AG10803 (cell line): ENCODE results near the gene PCBP2.

Experiments
- DNase-seq: peaks from one replicate; pipeline ENCODE4 v3.0.0; 2010; ENCODE audit warnings: low read depth
- H3K4me3 ChIP-seq: 2 replicates; pipeline ENCODE4 v1.5.1; 2011; ENCODE audit warnings: mild to moderate bottlenecking, low read length, control low read depth
- TF ChIP-seq, protein P1 (sequence below): conservative IDR thresholded peaks from 2 replicates; pipeline ENCODE4 v1.5.1; 2011; ENCODE audit warnings: mild to moderate bottlenecking, low read length, control low read depth, inconsistent platforms

The PCBP2 gene

GRCh38 chr12:53483225-53483978, 31.5 kb downstream of the PCBP2 start:
- no peak for DNase-seq
- H3K4me3 ChIP-seq = no peak overlapping the region
- TF ChIP-seq, protein P1, sequence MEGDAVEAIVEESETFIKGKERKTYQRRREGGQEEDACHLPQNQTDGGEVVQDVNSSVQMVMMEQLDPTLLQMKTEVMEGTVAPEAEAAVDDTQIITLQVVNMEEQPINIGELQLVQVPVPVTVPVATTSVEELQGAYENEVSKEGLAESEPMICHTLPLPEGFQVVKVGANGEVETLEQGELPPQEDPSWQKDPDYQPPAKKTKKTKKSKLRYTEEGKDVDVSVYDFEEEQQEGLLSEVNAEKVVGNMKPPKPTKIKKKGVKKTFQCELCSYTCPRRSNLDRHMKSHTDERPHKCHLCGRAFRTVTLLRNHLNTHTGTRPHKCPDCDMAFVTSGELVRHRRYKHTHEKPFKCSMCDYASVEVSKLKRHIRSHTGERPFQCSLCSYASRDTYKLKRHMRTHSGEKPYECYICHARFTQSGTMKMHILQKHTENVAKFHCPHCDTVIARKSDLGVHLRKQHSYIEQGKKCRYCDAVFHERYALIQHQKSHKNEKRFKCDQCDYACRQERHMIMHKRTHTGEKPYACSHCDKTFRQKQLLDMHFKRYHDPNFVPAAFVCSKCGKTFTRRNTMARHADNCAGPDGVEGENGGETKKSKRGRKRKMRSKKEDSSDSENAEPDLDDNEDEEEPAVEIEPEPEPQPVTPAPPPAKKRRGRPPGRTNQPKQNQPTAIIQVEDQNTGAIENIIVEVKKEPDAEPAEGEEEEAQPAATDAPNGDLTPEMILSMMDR = no peak

DNA sequence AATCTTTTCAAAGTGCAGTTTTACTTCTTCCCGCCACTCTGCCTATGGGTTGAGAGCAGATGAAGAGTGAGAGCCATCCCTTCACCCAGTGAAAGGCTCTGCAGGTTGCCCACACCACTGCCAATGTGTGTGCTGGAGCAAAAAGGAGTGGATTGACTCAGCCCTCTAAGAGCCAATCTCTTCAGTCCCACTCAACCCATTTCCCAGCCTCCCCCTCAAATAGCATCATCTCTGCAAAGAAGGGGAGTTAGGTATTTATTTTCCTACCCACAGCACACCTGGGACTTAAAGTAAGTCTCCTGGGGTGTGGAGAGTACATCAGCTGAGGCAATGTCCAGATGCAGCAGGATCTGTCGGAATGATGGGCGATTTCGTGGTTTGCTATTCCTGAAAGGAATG, 32.1 kb downstream of the PCBP2 start:
- TF ChIP-seq, protein P1 = no peak
- H3K4me3 ChIP-seq = no peak overlapping the region
- no peak for DNase-seq

DNA sequence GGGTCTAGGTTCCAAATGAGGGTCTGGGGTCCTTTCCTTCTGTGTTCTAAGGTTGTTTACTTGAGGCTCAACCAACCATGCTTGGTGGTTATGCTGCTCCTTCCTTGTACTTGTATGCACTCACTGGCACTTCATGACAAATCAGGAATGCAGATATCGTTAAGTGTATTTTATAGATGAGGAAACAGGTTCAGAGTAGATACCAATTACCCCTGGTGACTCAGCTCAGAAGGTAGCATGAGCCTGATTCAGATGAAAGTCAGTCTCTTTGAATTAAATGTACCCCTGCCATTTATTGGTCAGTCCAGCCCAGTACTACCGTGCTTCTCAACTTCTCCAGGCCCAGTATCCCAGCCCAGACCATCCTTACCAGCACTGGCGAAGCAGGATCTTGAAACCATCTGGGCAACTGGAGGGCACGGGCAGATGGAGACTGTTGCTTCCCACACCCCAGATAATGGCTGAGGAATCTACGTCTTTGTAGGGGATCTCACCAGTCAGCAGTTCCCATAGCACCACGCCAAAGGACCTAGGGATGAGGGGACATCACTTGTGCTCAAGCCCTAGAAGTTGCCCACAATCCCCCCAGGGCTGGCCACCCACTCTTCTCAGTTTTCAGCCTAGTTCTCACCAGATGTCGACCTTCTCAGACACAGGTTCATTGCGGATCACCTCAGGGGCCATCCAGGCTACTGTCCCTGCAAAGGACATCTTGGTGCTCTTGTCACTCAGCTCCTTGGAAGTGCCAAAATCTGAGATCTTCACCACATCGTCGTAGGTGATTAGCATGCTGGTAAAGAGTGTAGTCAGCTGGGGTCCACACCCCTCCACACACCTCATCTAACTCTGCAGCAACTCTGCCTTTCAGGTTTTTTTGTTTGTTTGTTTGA, 33.0 kb downstream of the PCBP2 start:
- H3K4me3 ChIP-seq = no peak overlapping the region
- TF ChIP-seq, protein P1 = no peak
- DNase-seq = no peak

- H3K4me3 ChIP-seq = no peak overlapping the region
- TF ChIP-seq, protein P1 = no peak
- DNase-seq = no peak
Observed at GRCh38 chr12:53485955-53486735, 34.2 kb downstream of the PCBP2 start.

DNA sequence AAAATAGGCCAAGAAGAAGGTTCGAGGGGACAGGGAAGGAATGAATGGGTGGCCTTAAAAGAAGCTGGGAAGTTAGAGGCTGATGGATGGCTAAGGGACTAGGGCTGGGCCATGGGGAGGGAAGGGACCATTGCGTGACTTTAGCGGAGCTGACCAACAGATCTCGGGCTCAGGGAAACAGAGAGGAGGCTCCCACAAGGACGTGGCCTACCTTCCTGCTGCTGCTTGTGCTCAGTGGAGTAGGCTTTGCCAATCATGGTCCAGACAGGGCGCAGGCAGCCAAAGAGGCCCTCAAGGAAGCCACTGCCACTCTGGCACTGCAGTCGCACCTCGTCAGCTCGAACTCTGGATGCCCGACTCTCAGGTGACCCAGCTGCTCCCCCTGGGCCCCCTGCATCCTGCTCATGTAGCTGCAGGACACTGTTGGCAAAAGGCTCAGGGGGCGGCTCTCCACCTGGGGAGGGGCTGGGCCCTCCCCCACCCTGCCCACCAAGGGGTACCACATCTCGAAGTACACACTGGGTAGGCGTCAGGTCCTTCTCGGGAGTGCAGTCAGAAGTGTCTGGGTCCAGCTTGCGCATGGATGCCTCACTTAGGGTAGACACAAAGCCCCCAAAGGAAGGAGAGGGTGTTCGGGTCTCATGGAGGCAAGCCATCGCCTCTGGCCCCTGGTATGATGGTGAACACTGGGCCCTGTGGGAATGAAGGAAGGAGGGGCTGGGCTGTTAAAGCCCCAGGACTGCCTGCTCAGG, 35.0 kb downstream of the PCBP2 start:
- H3K4me3 ChIP-seq = no peak overlapping the region
- TF ChIP-seq, protein P1 = no peak
- no peak for DNase-seq

DNA sequence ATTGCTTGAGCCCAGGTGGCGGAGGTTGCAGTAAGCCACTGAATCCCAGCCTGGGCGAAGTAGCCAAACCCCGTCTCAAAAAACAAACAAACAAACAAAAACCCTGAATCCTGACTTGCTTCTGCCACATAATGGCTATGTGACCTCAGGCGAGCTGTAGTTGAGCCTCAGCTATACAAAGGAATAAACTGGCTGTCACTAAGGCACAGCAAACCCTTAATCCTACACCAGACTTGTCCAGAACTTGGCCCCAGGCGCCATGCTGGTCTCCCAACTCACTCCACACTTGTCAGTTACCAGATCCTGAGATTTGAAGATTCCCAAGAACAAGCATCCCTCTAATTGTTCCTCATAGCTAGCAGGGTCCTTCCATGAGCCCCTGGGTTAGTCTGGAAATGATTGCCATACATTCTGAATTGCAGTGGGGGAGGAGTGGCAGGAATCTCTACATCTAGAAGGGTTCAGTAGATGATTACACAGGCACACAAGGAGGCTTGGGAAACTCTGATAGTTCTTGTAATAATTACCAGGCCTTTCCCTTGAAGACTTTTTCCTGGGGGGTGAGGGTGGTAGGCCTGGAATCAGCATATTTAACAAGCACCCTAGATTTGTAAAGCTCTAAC, 37.5 kb downstream of the PCBP2 start:
- no peak for DNase-seq
- TF ChIP-seq, protein P1 = no peak
- no peak overlapping the region for H3K4me3 ChIP-seq
